Astrocyte (in vitro differentiated cells and primary cell): ENCODE measurements around the gene CSGALNACT2. TPM values are rescaled to one million over a fixed set of nuclear protein-coding genes. Genes with fewer than 3 reads are reported as not detected.

ENCODE experiments used
- DNase-seq: peaks from one replicate; pipeline ENCODE4 v3.0.0-alpha.2; 2010; ENCODE audit warnings: low read depth
- FAIRE-seq: peaks from 2 replicates; lab custom pipeline; 2011; peaks lifted over from hg19 to GRCh38; lab: Jason Lieb, UNC
- H2AFZ ChIP-seq: 2 replicates; pipeline ENCODE4 v1.6.0; 2012; ENCODE audit warnings: low read depth, low read length, inconsistent platforms
- H3K27ac ChIP-seq: 2 replicates; pipeline ENCODE4 v1.5.1; 2011; ENCODE audit warnings: low read depth, low read length, inconsistent platforms
- H3K27me3 ChIP-seq: 2 replicates; pipeline ENCODE4 v1.6.0; 2011; ENCODE audit warnings: low read length, inconsistent platforms; ENCODE audit not compliant: insufficient read depth
- H3K36me3 ChIP-seq: 2 replicates; pipeline ENCODE4 v1.5.1; 2011; ENCODE audit warnings: low read length, inconsistent platforms; ENCODE audit not compliant: insufficient read depth
- H3K4me1 ChIP-seq: 2 replicates; pipeline ENCODE4 v1.5.1; 2011; ENCODE audit warnings: low read length, inconsistent platforms; ENCODE audit not compliant: insufficient read depth
- H3K4me2 ChIP-seq: 2 replicates; pipeline ENCODE4 v1.6.0; 2012; ENCODE audit warnings: low read length, inconsistent platforms
- H3K4me3 ChIP-seq: 2 replicates; pipeline ENCODE4 v1.5.1; 2011; ENCODE audit warnings: low read depth, mild to moderate bottlenecking, low read length, inconsistent platforms; ENCODE audit not compliant: insufficient read depth
- H3K79me2 ChIP-seq: 2 replicates; pipeline ENCODE4 v1.6.0; 2012; ENCODE audit warnings: mild to moderate bottlenecking, low read length, inconsistent platforms; ENCODE audit not compliant: insufficient read depth
- H3K9ac ChIP-seq: 2 replicates; pipeline ENCODE4 v1.6.0; 2012; ENCODE audit warnings: mild to moderate bottlenecking, low read length, inconsistent platforms
- H3K9me3 ChIP-seq: 2 replicates; pipeline ENCODE4 v1.5.1; 2012; ENCODE audit warnings: low read depth, mild to moderate bottlenecking, low read length, inconsistent platforms; ENCODE audit not compliant: insufficient read depth
- H4K20me1 ChIP-seq: 2 replicates; pipeline ENCODE4 v1.6.0; 2012; ENCODE audit warnings: low read length, inconsistent platforms; ENCODE audit not compliant: insufficient read depth
- H3K27ac Mint-ChIP-seq: one replicate; pipeline ENCODE4 v1.8.0; 2021; ENCODE audit warnings: mild to moderate bottlenecking, mixed read lengths; ENCODE audit not compliant: unreplicated experiment
- H3K27me3 Mint-ChIP-seq: one replicate; pipeline ENCODE4 v1.8.0; 2021; ENCODE audit warnings: low read depth, mixed read lengths; ENCODE audit not compliant: unreplicated experiment
- H3K36me3 Mint-ChIP-seq: one replicate; pipeline ENCODE4 v1.8.0; 2021; ENCODE audit warnings: low read depth, mixed read lengths; ENCODE audit not compliant: unreplicated experiment
- H3K4me1 Mint-ChIP-seq: one replicate; pipeline ENCODE4 v1.8.0; 2021; ENCODE audit warnings: low read depth, mixed read lengths; ENCODE audit not compliant: unreplicated experiment
- H3K4me3 Mint-ChIP-seq: one replicate; pipeline ENCODE4 v1.8.0; 2021; ENCODE audit warnings: mild to moderate bottlenecking, moderate library complexity, mixed read lengths; ENCODE audit not compliant: unreplicated experiment
- H3K9me3 Mint-ChIP-seq: one replicate; pipeline ENCODE4 v1.8.0; 2021; ENCODE audit warnings: mild to moderate bottlenecking, mixed read lengths; ENCODE audit not compliant: unreplicated experiment
- EZH2 ChIP-seq: IDR thresholded peaks from 2 replicates; pipeline ENCODE4 v1.6.1; 2012; ENCODE audit warnings: mild to moderate bottlenecking, low read length, inconsistent platforms; ENCODE audit not compliant: insufficient read depth
- total RNA-seq: library from RNA; stranded (reverse); gene quantifications from 2 replicates; pipeline ENCODE4 v1.2.1, GENCODE V29; 2021
- TF ChIP-seq, protein P1 (sequence below): IDR thresholded peaks from 2 replicates; pipeline ENCODE4 v1.5.1; 2011; ENCODE audit warnings: low read depth, mild to moderate bottlenecking, inconsistent platforms, low read length, moderate library complexity; ENCODE audit not compliant: insufficient read depth

CSGALNACT2 gene
- total RNA-seq, 1 donor from 2014 or later, result 28.5 TPM

GRCh38 chr10:43225004-43225786 lies 87.0 kb downstream of the CSGALNACT2 start:
- Histone ChIP-seq H3K36me3 (no peaks in the 10 kb centered on the region), H3K9ac (no peak overlapping the region), H2AFZ (no peak overlapping the region), H3K4me2 (no peak overlapping the region), H3K27me3 (peaks cover 28% of the 10 kb centered on the region), H3K9me3 (no peaks in the 10 kb centered on the region), H3K27ac (no peak overlapping the region), H3K79me2 (no peaks in the 10 kb centered on the region), H4K20me1 (no peaks in the 10 kb centered on the region), H3K4me3 (no peak overlapping the region), H3K4me1 (no peaks in the 10 kb centered on the region)
- H3K27ac Mint-ChIP-seq, result no peak overlapping the region
- TF ChIP-seq EZH2, result no peak
- TF ChIP-seq, protein P1, sequence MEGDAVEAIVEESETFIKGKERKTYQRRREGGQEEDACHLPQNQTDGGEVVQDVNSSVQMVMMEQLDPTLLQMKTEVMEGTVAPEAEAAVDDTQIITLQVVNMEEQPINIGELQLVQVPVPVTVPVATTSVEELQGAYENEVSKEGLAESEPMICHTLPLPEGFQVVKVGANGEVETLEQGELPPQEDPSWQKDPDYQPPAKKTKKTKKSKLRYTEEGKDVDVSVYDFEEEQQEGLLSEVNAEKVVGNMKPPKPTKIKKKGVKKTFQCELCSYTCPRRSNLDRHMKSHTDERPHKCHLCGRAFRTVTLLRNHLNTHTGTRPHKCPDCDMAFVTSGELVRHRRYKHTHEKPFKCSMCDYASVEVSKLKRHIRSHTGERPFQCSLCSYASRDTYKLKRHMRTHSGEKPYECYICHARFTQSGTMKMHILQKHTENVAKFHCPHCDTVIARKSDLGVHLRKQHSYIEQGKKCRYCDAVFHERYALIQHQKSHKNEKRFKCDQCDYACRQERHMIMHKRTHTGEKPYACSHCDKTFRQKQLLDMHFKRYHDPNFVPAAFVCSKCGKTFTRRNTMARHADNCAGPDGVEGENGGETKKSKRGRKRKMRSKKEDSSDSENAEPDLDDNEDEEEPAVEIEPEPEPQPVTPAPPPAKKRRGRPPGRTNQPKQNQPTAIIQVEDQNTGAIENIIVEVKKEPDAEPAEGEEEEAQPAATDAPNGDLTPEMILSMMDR, result no peak
- peaks cover 3% of the 10 kb centered on the region for H3K36me3 Mint-ChIP-seq
- peaks cover 2% of the 10 kb centered on the region for H3K4me1 Mint-ChIP-seq
- FAIRE-seq (no peak), DNase-seq (no peak)
- no peak overlapping the region for H3K4me3 Mint-ChIP-seq
- H3K27me3 Mint-ChIP-seq, result peaks cover 58% of the 10 kb centered on the region
- H3K9me3 Mint-ChIP-seq, result peaks cover 1% of the 10 kb centered on the region

DNA sequence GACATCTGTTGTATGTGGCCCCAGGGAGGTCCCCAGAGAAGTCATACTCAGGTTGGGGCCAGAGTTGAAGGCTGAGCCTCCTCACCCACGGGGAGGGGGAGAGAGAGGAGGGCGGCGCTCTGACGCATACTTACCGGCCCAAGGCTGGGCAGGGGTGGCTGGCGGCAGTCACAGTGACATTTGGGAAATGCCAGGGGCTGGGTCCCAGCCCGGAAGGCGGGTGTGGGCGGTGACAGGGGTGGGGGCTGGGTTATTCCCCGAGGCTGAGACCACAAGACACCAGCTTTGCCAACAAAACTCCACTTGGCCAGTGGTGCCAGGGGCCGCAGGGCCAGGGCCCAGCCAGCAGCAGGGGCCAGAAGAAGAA lies 87.5 kb downstream of the CSGALNACT2 start:
- Histone ChIP-seq H3K27me3 (peaks cover 34% of the 10 kb centered on the region), H3K9me3 (no peaks in the 10 kb centered on the region), H3K79me2 (no peaks in the 10 kb centered on the region), H3K4me1 (no peaks in the 10 kb centered on the region), H3K4me3 (no peak overlapping the region), H2AFZ (no peak overlapping the region), H3K9ac (no peak overlapping the region), H4K20me1 (no peaks in the 10 kb centered on the region), H3K4me2 (no peak overlapping the region), H3K27ac (no peak overlapping the region), H3K36me3 (no peaks in the 10 kb centered on the region)
- no peak for DNase-seq
- no peak overlapping the region for H3K4me3 Mint-ChIP-seq
- no peak for FAIRE-seq
- peaks cover 2% of the 10 kb centered on the region for H3K4me1 Mint-ChIP-seq
- H3K9me3 Mint-ChIP-seq, result peaks cover 1% of the 10 kb centered on the region
- peaks cover 3% of the 10 kb centered on the region for H3K36me3 Mint-ChIP-seq
- TF ChIP-seq EZH2, result no peak
- TF ChIP-seq, protein P1, result no peak
- H3K27me3 Mint-ChIP-seq, result peaks cover 59% of the 10 kb centered on the region
- no peak overlapping the region for H3K27ac Mint-ChIP-seq

DNA sequence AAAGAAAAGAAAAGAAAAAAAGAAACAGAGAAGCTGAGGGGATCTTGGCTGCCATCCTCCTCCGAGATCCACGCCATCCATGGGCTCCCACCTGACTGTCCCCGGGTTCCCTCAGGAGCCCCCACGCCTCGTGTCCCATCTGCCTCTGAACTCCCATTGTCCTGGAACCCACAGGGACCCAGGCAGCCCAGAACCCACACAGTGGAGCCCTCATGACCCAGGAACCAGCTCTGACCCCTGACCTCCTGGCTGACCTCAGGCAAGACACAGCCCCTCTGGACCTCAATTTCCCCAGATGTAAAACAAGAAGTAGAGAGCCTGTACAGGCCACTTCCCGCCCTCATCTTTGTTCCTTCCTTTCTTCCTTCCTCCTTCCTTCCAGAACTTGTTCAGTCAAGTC lies 88.2 kb downstream of the CSGALNACT2 start:
- Histone ChIP-seq H3K9me3 (no peaks in the 10 kb centered on the region), H3K36me3 (no peaks in the 10 kb centered on the region), H2AFZ (no peak overlapping the region), H3K79me2 (no peaks in the 10 kb centered on the region), H4K20me1 (no peaks in the 10 kb centered on the region), H3K4me3 (no peak overlapping the region), H3K9ac (no peak overlapping the region), H3K27me3 (peaks cover 40% of the 10 kb centered on the region), H3K27ac (no peak overlapping the region), H3K4me2 (no peak overlapping the region), H3K4me1 (no peaks in the 10 kb centered on the region)
- no peak for TF ChIP-seq EZH2
- TF ChIP-seq, protein P1, result no peak
- Mint-ChIP-seq H3K4me3 (no peak overlapping the region), H3K36me3 (peaks cover 3% of the 10 kb centered on the region), H3K27ac (peak overlapping the region; percentile 41), H3K27me3 (peaks cover 66% of the 10 kb centered on the region), H3K4me1 (peaks cover 2% of the 10 kb centered on the region), H3K9me3 (peaks cover 1% of the 10 kb centered on the region)
- no peak for FAIRE-seq
- no peak for DNase-seq
